GM19240 (cell line): ENCODE data around the gene FIS1.
"Not testable (repeated sequence)": the region's sequence is repeated elsewhere in the genome, so short reads cannot be mapped to it uniquely, and the experiment has no call there.

Source experiments
- DNase-seq: peaks from one replicate; pipeline ENCODE4 v3.0.0; 2011; ENCODE audit warnings: low spot score; ENCODE audit not compliant: insufficient read length

The FIS1 gene

GRCh38 chr7:101205901-101206664, 38.8 kb downstream of the FIS1 start:
- DNase-seq: no peak

GRCh38 chr7:101203740-101204738, 40.8 kb downstream of the FIS1 start:
- DNase-seq: not testable (repeated sequence)

GRCh38 chr7:101202603-101202918, 42.3 kb downstream of the FIS1 start:
- DNase-seq: no peak

GRCh38 chr7:101201695-101202602, 42.9 kb downstream of the FIS1 start:
- no peak for DNase-seq

- DNase-seq: no peak
Observed at GRCh38 chr7:101200862-101201599, 43.9 kb downstream of the FIS1 start, which contains the start of gene MOGAT3. TSS of gene MOGAT3 (minus strand) at chr7:101201036. CDS start at chr7:101200854, 182 bp downstream.

- no peak for DNase-seq
Observed at GRCh38 chr7:101200504-101200861, 44.4 kb downstream of the FIS1 start.

GRCh38 chr7:101199522-101199921, 45.4 kb downstream of the FIS1 start:
- not testable (repeated sequence) for DNase-seq

GRCh38 chr7:101198476-101198875, 46.4 kb downstream of the FIS1 start:
- no peak for DNase-seq

- DNase-seq: no peak
Observed at GRCh38 chr7:101197991-101198390, 46.9 kb downstream of the FIS1 start.

- no peak for DNase-seq
Observed at GRCh38 chr7:101195884-101196283, 49.0 kb downstream of the FIS1 start.
